COR-L47 (cell line): ENCODE results near the gene EGFLAM.
A peak's percentile ranks its signal among the peaks of the same experiment; 100 is the strongest.

Source experiments
- DNase-seq: peaks from one replicate; lab custom pipeline; 2025; lab: John Stamatoyannopoulos, UW

Gene EGFLAM

GRCh38 chr5:38258319-38259061 lies at the start of gene EGFLAM:
Gene EGFLAM (plus strand): TSS chr5:38258559. CDS start chr5:38258755, 196 bp downstream.
- DNase-seq = no peak

- DNase-seq = peak; percentile 3
Measured at GRCh38 chr5:38208782-38209378, 49.5 kb upstream of the EGFLAM start.

DNA sequence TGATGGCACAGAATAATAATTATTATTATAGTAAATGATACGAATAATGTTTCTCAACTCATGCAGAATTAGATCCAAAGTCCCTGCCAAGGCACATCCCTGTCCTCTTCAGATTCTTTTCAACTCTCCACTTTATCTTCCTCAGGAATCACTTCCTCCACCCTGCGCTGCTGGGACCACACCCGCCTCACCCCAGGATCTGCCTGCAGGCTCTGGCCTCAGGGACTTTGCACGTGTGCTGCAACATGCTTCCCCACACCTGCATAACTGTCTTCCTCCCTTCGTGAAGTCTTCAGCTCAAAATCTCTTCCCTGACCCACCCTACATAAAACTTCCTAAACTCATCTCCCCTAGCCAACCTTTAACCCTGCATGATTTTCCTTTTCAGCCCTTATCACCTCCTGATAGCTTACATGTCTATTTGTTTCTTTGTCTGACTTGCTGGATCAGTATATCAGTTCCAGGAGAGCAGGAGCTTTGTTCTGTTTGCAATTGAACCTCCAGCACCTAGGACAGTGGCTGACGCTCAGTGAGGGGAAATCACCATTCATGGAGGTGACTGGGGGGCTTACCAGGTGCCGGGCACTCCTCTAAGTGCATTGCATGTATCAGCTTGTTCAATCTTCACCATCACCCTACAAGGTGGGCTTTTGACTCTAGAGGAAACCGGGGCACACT lies 47.5 kb upstream of the EGFLAM start:
- no peak for DNase-seq

- no peak for DNase-seq
Measured at GRCh38 chr5:38211354-38211710, 47.0 kb upstream of the EGFLAM start.

DNA sequence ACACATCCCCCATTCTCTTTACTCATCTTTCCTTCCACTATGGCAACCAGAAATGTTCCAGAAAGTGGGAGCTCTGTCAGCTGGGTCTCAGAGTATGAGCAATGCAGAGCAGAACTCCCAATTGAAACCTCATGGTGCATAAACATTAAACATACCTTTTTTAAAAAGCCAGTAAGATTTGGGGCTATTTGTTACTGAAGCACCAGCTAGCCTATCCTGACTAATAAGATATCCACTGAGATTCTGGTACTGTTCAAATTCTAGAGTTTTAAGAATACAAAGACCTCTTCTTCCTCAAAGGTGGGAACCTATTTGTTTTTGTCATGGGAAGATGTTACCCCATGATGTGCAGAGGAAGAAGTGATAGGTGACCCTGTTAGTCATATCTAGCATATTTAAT lies 46.1 kb upstream of the EGFLAM start:
- DNase-seq = no peak

DNA sequence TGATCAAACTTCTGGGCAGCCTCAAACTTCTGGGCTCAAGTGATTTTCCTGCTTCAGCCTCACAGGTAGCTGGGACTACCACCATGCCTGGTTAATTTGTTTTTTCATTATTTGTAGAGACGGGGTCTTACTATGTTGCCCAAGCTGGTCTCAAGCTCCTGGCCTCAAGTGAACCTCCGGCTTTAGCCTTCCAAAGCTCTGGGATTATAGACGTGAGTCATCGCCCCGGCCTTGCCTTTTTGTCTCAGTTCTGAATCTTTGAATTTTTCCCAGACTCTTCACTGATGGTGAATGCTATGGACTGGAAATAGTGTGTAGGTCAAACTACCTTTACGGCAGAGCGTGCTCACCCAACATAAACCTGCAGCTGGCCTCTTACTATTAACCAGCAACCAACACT lies 32.3 kb upstream of the EGFLAM start:
- DNase-seq = no peak

DNA sequence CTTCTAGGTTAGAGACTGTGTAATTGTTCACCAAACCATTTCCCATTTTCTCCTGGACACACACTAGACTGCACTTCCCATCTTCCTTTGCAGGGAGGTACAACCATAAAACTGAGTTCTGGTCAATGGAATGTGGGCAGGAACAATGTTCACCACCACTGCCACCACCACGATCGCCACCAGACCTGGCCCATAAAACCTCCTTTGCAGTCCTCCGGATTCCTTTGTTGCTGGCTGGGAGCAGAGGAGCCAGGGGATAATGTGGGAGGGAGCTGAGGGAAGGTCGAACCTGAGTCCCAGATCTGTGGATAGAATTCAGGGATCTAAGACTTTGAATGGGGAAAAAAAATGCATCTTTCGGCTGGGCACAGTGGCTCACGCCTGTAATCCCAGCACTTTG lies 29.4 kb upstream of the EGFLAM start:
- DNase-seq = no peak

- DNase-seq = no peak
Measured at GRCh38 chr5:38234737-38235136, 23.6 kb upstream of the EGFLAM start.

DNA sequence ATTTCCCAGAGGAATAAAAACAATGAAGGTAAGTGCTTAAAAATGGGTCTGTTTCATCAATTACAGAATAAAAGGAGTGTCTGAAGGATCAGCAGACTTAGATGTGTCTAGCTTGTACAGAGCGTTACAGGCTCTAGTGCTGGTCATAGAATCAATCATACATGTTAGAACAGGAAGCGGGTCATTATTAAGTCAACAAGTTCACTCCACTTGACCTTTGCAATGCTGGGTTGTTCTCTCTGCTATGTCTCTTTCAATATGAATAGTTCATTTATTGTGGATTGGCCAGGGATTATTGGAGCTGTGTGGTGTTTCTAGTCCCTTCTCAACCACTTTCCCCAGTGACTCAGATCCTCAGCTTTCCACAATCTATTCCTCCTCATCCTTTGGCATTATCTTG lies 20.7 kb upstream of the EGFLAM start:
- DNase-seq = no peak

- DNase-seq = no peak
Measured at GRCh38 chr5:38240212-38240611, 18.1 kb upstream of the EGFLAM start.

GRCh38 chr5:38241655-38242054 lies 16.7 kb upstream of the EGFLAM start:
- no peak for DNase-seq

- no peak for DNase-seq
Measured at GRCh38 chr5:38245307-38245706, 13.1 kb upstream of the EGFLAM start.

DNA sequence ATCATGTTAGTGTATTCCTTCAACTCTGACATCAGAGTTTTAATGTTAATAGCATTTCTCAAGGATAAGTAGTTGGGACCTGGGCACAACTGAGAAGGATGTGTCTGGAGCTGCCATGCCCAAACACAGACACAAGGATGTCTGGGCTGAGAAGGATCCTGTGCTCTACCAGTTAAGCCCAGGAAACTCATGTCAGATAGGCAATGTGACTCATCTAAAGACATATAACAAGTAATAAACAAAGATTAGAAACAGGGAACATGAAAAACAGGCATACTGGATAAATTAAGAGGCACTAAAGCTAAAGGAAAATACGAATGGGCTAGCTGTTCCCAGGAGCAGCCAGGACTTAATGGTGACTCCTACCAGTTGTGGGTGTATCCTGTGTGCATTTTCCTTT lies 9.1 kb upstream of the EGFLAM start:
- no peak for DNase-seq

- no peak for DNase-seq
Measured at GRCh38 chr5:38249812-38250211, 8.5 kb upstream of the EGFLAM start.

- DNase-seq = no peak
Measured at GRCh38 chr5:38250763-38251448, 7.5 kb upstream of the EGFLAM start.

- DNase-seq = no peak
Measured at GRCh38 chr5:38253759-38254158, 4.6 kb upstream of the EGFLAM start.

DNA sequence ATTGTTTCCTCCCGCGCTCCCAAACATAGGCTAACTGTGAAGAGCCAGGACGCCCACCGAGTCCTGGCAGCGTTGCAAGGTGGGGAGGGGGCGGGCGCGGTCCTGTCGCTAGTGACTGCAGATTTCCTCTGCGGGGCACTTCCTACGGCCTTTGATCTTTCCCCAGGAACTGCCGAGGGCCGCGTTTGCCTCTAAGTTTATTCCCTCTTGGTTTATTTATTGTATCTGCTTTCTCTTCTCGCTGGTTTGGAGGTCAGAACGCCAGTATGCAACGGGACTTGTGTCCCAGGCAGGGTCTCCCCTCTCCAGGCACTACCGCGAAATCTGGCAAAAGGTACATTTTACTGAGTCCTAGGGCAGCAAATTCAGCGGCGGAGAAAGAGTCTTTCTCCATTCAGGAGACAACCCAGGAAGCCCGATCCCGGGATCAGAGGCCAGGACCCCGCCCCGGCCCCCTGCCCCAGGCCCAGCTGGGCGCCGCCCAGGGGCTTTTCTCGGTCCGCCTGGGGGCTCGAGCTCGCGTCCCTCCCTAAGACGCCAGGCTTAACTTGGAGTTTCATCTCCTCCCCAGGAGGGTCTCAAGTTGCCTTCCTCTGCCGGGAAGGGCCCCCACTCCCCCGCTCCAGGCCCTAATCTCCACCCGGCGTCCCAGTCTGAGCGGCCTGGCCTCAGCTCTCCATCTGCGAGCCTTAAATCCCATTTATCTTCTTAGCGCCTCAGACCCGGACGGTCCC lies 884 bp upstream of the EGFLAM start:
- no peak for DNase-seq

DNA sequence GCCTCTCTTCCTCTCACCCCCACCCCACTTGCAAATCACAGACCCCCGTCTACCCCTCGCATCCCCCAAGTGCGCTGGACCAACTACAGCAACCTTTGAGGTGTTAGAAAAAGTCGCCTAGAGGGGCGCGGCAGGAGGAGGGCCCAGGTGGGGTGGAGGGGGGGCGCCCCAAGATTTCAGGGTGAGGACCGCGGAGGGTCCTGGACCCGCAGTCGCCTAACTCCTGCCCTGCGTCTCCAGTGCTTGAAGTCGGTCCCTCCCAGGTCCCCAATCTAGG lies 379 bp upstream of the EGFLAM start:
- DNase-seq = no peak

DNA sequence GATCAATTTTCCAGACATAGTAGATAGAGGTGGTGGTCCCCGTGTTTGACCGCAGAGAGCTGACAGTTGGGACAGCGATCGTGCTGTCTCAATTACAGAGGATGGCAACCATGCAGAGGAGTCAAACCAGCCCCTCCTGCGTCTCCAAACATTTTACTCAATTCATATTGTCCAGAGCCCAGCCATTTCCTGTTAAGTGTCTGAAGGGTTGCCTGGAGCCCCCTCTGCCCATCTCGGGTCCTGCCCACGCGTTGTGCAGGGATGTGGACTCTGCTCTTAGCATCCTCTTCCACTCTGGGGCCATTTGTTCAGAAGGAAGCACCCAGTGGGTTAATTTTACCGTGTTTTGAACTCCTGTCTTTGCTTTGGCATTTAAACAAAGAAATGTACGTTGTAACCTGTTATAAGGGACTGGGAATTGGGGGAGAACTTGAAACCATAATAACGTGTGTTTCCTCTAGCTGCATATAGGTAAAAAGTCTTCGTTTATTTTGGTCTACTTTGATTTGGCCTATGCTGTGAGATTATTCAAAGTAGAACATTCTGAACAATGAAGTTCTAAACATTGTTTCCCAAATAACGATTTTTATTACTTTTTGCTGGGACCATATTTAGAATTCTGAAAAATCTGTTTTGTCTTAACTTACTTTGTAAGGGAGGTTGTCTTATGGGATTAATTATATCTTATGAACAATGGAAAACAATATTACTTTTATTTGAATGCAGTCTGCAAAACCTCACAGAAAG lies 876 bp downstream of the EGFLAM start:
- DNase-seq = no peak

DNA sequence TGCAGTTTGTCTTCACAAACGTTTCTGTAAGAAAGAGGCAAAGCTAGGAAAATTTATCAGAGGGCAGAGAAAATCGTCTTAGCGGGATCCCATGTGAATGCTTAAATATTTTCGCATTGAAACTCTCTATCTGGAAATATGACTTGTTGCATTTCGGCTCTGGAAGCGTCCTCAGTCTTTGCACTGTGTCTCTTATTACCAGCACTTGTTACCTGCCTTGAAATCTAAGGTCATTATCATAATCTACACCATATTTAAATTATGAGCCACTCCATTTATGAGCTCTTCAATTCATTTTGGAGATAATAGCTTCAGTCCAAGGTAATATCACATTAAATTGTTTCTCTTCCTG lies 1.4 kb downstream of the EGFLAM start:
- no peak for DNase-seq

- no peak for DNase-seq
Measured at GRCh38 chr5:38263983-38264382, 5.6 kb downstream of the EGFLAM start.
